ENCODE data around the gene MALRD1.

- TF ChIP-seq POLR2AphosphoS5 (IDR thresholded peaks at IDR 0.05; ENCODE audit: low read depth, low read length) (no peak), SIN3A (IDR thresholded peaks at IDR 0.05; ENCODE audit: borderline replicate concordance, insufficient read depth, low read length) (no peak), REST (IDR thresholded peaks at IDR 0.05; ENCODE audit: insufficient read depth in 1 of 2, low read depth in 2 of 2, low read length in 2 of 2) (no peak), FOXP2 (optimal IDR thresholded peaks at IDR 0.05; ENCODE audit: borderline replicate concordance, extremely low read depth, extremely low read length, insufficient read depth) (no peak)
These were observed 105.8 kb downstream of the MALRD1 start for GRCh38 chr10:19154375-19154774.

All from PFSK-1 (cell line).